Fibroblast of lung (primary cell): ENCODE results near the gene EYS. TPM values are rescaled to one million over a fixed set of nuclear protein-coding genes. Genes with fewer than 3 reads are reported as not detected.
"Not testable (repeated sequence)": the region's sequence is repeated elsewhere in the genome, so short reads cannot be mapped to it uniquely, and the experiment has no call there.

Experiments used
- DNase-seq, 2 donors: peaks; one replicate each; pipeline versions ENCODE4 v3.0.0 to v3.0.0-alpha.2; 2010; ENCODE audit warnings: low read depth in 2 of 2
- H2AFZ ChIP-seq: 2 replicates; pipeline ENCODE4 v1.5.1; 2012; ENCODE audit warnings: low read length, control low read depth, inconsistent platforms
- H3K27ac ChIP-seq: 2 replicates; pipeline ENCODE4 v1.5.1; 2011; ENCODE audit warnings: low read length, control low read depth; ENCODE audit not compliant: insufficient read depth
- H3K27me3 ChIP-seq: 2 replicates; pipeline ENCODE4 v1.5.1; 2011; ENCODE audit warnings: mild to moderate bottlenecking, low read length; ENCODE audit not compliant: control insufficient read depth, insufficient read depth
- H3K36me3 ChIP-seq: 2 replicates; pipeline ENCODE4 v1.5.1; 2011; ENCODE audit warnings: low read length; ENCODE audit not compliant: control insufficient read depth, insufficient read depth
- H3K4me1 ChIP-seq: 2 replicates; pipeline ENCODE4 v1.5.1; 2011; ENCODE audit warnings: low read length; ENCODE audit not compliant: control insufficient read depth, insufficient read depth; ENCODE audit errors: extremely low read depth
- H3K4me2 ChIP-seq: 2 replicates; pipeline ENCODE4 v1.5.1; 2011; ENCODE audit warnings: low read length, control low read depth; ENCODE audit not compliant: insufficient read depth; ENCODE audit errors: extremely low read depth
- H3K4me3 ChIP-seq, 4 experiments: fragments of 200-600 bp in 1 of 4; sonication (generic) in 1 of 4; replicated peaks in 1 of 4; 2 replicates each; pipeline ENCODE4 v1.5.1; 2011 to 2016; ENCODE audit warnings: low read length in 4 of 4, low read depth in 3 of 4, mild to moderate bottlenecking in 3 of 4, control low read depth in 2 of 4, inconsistent platforms in 1 of 4, mixed read lengths in 1 of 4; ENCODE audit not compliant: insufficient read depth in 1 of 4; ENCODE audit errors: control extremely low read depth in 1 of 4
- H3K79me2 ChIP-seq: 2 replicates; pipeline ENCODE4 v1.5.1; 2012; ENCODE audit warnings: mild to moderate bottlenecking, low read length, inconsistent platforms; ENCODE audit not compliant: control insufficient read depth, insufficient read depth
- H3K9ac ChIP-seq: 2 replicates; pipeline ENCODE4 v1.5.1; 2011; ENCODE audit warnings: mild to moderate bottlenecking, low read length, control low read depth; ENCODE audit not compliant: insufficient read depth
- H3K9me3 ChIP-seq: 2 replicates; pipeline ENCODE4 v1.5.1; 2012; ENCODE audit warnings: low read depth, low read length; ENCODE audit not compliant: control insufficient read depth, insufficient read depth
- H4K20me1 ChIP-seq: 2 replicates; pipeline ENCODE4 v1.5.1; 2011; ENCODE audit warnings: low read length; ENCODE audit not compliant: control insufficient read depth, insufficient read depth; ENCODE audit errors: extremely low read depth
- EZH2 ChIP-seq: IDR thresholded peaks from 2 replicates; pipeline ENCODE4 v1.5.1; 2012; ENCODE audit warnings: low read length, control low read depth, mild to moderate bottlenecking; ENCODE audit errors: missing control alignments
- polyA plus RNA-seq, 2 donors: library from polyadenylated mRNA; depleted of rRNA in 1 of 2; stranded (reverse) in 1 of 2; unstranded in 1 of 2; fragments of >200 nt; gene quantifications; 2 replicates each; pipeline ENCODE4 v1.2.1, GENCODE V29; 2011 to 2012; ENCODE audit warnings: missing spikeins in 1 of 2
- total RNA-seq: library from RNA; depleted of rRNA; stranded (reverse); fragments of >200 nt; gene quantifications from 2 replicates; pipeline ENCODE4 v1.2.1, GENCODE V29; 2014
- TF ChIP-seq, protein P1 (sequence below), 2 donors: IDR thresholded peaks in 1 of 2; conservative IDR thresholded peaks in 1 of 2; 1 replicate in 1 of 2; 2 replicates in 1 of 2; pipeline ENCODE4 v1.5.1; 2011 to 2012; ENCODE audit warnings: low read length in 2 of 2, control low read depth in 1 of 2, inconsistent platforms in 1 of 2, low read depth in 1 of 2, mild to moderate bottlenecking in 1 of 2

EYS gene
- total and polyA plus RNA-seq, 2 donors (not counting 1 experiment from before 2014, with no cell fraction given), result under 0.01 TPM; not detected in 1

DNA sequence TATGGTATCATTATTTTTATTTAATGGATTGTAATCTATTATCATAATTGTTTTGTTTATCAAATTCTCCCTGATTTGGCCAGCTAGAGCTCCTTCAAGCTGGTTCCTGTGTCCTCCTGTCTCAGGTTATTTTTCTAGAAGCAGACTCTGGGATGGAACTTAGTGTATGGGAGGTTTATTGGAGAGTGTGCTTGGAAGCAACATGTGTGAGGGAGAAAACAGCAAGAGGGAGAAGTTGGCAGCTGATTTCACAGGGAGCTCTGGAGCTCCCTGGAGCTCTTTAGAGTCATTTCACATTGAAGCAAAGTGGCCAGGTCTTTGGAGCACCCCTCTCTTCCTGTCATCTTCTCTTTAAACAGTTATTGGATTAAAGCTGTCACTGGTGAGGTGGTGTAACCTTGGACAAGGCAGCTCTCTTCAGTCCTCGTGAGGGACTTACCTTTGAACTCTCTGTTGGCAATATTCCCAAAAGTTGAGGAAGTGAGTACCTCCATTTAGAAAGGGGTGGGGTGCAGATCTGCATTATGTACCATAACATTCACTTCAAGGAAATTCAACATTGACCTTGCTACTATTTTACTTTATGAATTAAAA lies 1967.8 kb downstream of the EYS start:
- Histone ChIP-seq H3K27me3 (no peaks in the 10 kb centered on the region), H3K79me2 (no peaks in the 10 kb centered on the region), H2AFZ (no peak overlapping the region), H3K4me2 (no peak overlapping the region), H3K4me3 (no peak overlapping the region), H3K4me1 (no peaks in the 10 kb centered on the region), H4K20me1 (no peaks in the 10 kb centered on the region), H3K36me3 (no peaks in the 10 kb centered on the region), H3K9me3 (no peaks in the 10 kb centered on the region), H3K9ac (no peak overlapping the region), H3K27ac (no peak overlapping the region)
- no peak for DNase-seq
- TF ChIP-seq EZH2, result no peak
- TF ChIP-seq, protein P1, sequence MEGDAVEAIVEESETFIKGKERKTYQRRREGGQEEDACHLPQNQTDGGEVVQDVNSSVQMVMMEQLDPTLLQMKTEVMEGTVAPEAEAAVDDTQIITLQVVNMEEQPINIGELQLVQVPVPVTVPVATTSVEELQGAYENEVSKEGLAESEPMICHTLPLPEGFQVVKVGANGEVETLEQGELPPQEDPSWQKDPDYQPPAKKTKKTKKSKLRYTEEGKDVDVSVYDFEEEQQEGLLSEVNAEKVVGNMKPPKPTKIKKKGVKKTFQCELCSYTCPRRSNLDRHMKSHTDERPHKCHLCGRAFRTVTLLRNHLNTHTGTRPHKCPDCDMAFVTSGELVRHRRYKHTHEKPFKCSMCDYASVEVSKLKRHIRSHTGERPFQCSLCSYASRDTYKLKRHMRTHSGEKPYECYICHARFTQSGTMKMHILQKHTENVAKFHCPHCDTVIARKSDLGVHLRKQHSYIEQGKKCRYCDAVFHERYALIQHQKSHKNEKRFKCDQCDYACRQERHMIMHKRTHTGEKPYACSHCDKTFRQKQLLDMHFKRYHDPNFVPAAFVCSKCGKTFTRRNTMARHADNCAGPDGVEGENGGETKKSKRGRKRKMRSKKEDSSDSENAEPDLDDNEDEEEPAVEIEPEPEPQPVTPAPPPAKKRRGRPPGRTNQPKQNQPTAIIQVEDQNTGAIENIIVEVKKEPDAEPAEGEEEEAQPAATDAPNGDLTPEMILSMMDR (conservative IDR thresholded peaks at IDR 0.05 in 1 of 2, IDR thresholded peaks at IDR 0.05 in 1 of 2; ENCODE audit: low read depth in 1 of 2, low read length in 2 of 2), result no peak

DNA sequence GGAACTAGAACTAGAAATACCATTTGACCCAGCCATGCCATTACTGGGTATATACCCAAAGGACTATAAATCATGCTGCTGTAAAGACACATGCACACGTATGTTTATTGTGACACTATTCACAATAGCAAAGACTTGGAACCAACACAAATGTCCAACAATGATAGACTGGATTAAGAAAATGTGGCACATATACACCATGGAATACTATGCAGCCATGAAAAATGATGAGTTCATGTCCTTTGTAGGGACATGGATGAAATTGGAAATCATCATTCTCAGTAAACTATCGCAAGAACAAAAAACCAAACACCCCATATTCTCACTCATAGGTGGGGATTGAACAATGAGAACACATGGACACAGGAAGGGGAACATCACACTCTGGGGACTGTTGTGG lies 1968.8 kb downstream of the EYS start:
- H3K27ac ChIP-seq, H3K4me2 ChIP-seq, H3K36me3 ChIP-seq, H4K20me1 ChIP-seq, H3K9ac ChIP-seq, H2AFZ ChIP-seq, H3K4me3 ChIP-seq, H3K9me3 ChIP-seq, H3K27me3 ChIP-seq, H3K79me2 ChIP-seq, DNase-seq, H3K4me1 ChIP-seq: not testable (repeated sequence)

DNA sequence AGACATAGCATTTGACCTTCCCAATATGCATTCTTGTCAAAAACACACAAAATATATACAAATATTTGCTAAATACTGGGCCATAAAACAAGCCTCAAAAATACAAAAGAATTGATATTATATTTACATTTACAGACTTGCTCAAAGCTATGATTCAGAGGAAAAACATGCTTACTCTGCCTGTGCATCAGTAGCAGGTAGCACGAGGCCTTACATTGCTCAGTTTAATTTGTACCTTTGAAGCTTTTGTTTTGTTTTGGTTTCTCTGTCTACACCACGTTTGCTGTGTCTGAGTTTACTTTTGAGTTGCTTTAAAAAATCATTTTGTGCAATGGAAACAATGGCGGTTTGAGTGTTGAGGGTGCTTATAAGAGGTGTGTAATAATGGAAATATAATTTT lies 1972.1 kb downstream of the EYS start:
- TF ChIP-seq, protein P1 (conservative IDR thresholded peaks at IDR 0.05 in 1 of 2, IDR thresholded peaks at IDR 0.05 in 1 of 2; ENCODE audit: low read depth in 1 of 2, low read length in 2 of 2), result no peak
- no peaks in the 10 kb centered on the region for H3K9me3 ChIP-seq
- no peaks in the 10 kb centered on the region for H3K36me3 ChIP-seq

More for the DNA sequence above, 1972.1 kb downstream of the EYS start:
- Histone ChIP-seq H3K4me1 (peaks cover 4% of the 10 kb centered on the region), H2AFZ (no peak overlapping the region), H3K27ac (no peak overlapping the region), H4K20me1 (no peaks in the 10 kb centered on the region), H3K4me3 (no peak overlapping the region), H3K27me3 (no peaks in the 10 kb centered on the region), H3K79me2 (no peaks in the 10 kb centered on the region), H3K9ac (no peak overlapping the region), H3K4me2 (no peak overlapping the region)
- no peak for DNase-seq
